Cerebellar nuclear complex (tissue), 1 donor: Measurements from ENCODE around the gene MOCS1.
"Not testable (repeated sequence)": the region's sequence is repeated elsewhere in the genome, so short reads cannot be mapped to it uniquely, and the experiment has no call there.

Experiments used
- DNase-seq, 2 experiments: peaks; one replicate each; lab custom pipeline; 2025; lab: John Stamatoyannopoulos, UW

MOCS1 gene

DNA sequence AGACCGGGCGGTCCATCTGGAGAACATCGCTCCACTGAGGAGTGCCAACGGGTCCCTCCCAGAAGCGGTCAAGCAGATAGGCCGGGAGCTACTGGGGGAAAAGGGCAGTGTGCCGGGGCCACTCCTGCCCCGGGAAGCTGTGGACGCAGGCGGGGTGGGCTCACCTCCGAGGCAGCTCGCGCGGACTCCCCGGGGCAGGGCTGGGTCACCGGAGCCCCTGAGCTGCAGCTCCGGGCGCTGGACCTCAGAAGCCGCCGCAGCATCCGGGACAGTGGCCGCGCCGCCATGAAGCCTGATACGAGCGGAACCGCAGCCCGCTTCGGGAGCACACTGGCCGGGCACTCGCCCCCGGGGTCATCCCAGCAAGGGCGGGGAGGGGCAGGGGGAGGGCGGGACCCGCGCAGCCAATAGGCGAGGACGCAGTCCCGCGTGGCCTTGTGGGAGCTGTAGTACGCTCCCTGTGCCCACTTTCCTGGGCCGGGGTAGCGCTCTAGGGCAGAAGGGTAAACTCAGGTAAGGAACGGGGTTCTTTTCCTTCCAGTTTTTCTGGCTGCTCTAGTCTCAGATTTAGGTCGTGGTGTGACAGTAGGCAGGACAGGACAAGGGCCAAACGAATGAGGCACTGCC, at the start of gene MOCS1:
MOCS1 (minus strand) TSS at position 332 of the 627 bp plus-strand sequence; CDS start at position 287, 45 bp downstream.
- peak; percentile 25 to 40 for DNase-seq

DNA sequence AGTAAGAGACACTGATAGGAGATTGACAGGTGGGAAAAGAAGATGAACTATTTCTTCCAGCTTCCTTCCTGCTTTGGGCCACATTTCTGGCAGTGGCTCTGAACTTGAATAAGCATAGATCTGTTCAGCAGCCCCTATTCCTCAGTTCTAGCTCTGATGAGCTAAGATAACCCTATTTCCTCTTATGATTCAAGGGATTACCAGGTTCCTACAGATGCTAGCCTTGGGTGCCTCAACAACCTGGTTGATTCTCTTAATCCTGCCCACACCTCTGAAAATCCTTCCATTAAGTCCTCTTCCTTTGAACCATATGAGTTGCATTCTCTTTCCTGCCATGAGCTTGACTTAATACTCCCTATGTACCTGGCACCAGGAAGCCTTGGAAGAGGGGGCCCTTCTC, 49.8 kb upstream of the MOCS1 start:
- no peak for DNase-seq

DNA sequence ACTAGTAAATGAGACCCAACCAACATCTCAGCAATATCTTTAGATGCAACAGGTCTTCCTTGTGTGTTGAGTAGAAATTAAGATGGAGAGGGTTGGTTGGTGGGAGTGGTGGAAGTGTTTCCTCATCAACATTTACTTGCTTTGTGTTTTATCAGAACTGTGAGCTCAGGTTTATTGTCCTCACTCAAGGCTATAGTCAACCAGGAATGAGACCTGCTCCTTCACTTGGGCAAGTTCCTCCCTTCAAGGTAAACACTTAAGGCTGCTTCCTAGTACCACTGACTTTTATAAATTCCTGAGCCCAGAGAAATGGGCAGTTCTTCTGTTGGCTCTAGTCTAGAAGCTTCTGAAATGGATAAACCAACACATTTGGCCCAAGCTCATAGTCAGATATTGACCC, 48.9 kb upstream of the MOCS1 start:
- DNase-seq = no peak

DNA sequence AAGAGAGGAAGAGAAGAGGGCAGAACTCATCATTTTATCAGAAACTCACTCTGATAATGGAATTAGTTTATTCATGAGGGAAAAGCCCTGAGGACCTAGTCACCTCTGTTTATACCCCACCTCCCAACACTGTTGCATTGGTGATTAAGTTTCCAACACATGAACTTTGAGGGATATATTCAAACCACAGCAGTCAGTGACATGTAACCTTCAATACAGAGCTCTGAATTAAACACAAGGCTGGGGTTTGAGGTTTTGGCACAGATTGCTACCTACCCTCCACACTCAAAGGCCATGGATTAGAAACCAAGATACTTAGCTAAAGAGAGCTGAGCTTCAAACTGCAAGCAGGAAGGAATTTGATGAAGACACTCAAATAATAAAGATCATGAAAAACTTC, 48.5 kb upstream of the MOCS1 start:
- DNase-seq = no peak

DNA sequence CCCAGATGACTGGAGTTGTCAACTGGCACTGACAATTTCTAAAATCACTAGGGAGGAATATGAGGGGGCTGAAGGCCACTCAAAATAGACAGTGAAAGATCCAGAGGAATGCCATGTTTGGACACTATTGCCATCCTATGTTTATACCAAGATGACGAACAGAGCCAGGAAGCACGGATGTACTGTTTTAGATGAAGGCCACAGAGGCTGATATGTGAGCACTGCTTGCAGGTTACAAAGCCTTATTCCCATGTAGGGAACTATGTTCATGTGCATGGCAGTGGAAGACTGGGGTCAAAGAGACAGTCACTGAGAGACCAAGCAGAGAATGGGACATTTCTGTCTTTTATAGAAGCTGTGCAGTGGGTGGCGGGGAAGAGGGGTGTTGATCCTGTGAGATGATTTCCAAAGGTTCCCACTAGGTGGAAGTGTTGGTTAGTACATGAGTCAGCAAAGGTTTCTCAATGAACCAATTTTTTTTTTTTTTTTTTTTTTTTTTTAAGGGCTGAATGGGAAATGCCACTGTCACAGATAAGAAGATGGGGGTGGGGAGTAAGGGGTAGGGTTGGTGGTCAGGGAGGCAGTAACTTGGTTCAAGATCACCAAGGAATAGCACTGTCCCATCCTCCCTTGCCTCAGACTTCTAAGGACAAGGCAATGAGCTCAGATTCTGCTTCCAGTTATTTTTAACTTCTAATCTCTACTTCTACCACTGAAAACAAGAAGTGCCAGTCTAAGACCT, 46.7 kb upstream of the MOCS1 start:
- peak in 1 of 2 experiments; percentile 16 for DNase-seq

DNA sequence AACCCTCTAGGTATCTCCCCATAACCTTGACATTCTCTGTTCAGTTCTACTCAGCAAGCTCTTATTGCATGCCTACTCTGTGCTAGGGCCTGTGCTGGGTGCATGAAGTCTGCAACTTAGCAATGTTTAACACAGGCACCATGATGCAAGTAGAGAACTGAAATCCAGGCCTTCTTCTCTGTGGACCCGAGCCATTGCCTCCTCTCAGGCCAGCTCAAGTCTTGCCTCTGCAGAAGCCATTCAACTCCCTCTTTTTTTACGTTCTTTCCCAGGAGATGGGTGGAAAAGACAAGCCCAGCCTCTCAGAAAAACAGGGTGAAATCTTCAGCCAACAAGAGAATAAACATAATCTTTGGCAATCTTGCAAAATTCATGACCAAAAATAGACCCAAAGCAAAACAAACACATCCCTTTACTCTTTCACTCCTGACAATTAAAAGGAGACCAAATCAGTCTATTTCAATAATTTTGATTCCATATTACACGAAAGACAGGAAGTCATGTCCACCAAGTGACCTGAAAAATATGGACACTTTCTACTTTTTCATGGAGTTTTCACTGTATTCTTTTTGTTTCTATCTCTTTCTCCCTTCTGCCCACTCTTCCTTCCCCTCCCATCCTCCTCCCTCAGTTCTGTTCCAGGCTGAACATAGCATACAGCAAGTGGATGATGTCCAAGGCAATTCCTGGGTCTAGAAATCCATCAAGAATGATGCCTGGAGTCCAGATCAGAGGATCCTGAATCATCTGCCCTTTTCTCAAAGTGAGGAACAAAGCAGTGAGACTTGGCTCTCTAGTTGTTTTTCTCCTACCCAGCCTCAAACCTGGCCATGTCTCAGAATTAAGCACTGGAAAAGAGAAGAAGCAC, 45.4 kb upstream of the MOCS1 start:
- DNase-seq = no peak

DNA sequence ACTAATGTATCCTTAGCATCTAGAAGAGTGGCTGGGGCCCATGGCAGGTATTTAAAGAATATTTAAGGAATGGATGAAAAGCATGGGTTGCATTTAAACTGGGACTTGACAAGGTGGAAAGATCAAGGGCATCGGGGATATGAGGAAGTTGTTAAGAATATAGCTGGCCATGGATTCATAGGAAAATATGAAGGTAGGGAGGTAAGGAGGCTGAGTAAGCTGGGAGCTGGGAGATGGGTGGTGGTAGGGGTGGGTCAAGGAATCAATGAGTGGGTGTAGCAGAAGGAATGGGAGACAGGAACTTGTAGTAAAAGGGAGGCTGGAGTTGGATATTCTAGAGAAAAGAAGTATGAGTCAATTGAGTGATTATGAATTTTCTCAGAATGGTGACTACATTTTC, 44.0 kb upstream of the MOCS1 start:
- DNase-seq = no peak

DNA sequence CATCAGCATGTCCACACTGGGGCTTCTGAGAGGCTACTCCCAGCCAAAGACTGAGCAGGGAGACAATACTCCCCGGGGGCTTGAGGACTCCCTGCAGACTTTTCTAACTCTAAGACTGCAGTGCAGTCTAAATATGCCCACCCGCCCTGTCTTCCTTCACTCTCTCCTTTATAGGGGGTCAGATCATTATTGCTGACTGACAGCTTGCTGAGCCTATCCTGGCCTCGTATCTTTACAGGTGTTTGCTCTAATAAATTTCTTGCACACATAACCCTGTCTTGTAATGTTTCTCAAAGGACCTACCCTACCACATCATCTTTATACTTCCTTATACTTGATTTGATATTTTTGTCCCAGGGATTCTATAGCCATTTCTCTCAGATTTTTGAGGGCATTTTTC, 39.4 kb upstream of the MOCS1 start:
- no peak for DNase-seq

DNA sequence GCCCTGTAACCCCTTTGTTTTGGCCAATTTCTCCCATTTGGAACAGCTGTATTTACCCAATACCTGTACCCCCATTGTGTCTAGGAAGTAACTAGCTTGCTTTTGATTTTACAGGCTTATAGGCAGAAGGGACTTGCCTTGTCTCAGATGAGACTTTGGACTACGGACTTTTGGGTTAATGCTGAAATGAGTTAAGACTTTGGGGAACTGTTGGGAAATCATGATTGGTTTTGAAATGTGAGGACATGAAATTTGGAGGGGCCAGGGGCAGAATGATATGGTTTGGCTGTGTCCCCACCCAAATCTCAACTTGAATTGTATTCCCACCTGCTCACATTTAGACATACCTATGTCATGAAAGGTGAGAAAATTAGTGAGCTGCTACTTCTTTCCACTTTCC, 38.5 kb upstream of the MOCS1 start:
- not testable (repeated sequence) for DNase-seq

DNA sequence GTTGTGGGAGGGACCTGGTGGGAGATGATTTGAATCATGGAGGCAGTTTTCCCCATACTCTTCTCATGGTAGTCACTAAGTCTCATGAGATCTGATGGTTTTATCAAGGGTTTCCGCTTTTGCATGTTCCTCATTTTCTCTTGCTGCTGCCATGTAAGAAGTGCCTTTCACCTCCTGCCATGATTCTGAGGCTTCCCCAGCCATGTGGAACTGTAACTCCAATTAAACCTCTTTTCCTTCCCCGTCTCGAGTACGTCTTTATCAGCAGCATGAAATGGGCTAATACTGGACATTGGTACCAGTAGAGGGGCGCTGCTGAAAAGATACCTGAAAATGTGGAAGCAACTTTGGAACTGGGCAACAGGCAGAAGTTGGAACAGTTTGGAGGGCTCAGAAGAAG, 36.9 kb upstream of the MOCS1 start:
- not testable (repeated sequence) for DNase-seq

DNA sequence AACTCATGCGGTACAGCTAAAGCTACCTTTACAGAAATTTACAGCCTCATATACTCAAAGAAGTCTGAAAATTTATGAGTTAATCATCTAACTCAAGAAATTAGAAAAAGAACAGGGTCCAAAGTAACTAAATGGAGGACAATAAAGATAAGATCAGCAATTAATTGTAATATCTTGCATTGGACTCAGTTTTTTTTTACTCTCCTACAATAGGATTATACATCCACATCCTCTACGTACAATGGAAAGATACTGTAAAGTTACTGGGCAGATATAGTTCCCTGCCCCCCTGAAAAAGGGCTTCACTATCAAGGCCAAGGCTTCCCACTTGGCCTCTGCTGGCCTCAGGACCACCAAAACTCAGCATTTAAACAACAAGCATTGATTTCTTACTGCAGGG, 31.5 kb upstream of the MOCS1 start:
- no peak for DNase-seq

DNA sequence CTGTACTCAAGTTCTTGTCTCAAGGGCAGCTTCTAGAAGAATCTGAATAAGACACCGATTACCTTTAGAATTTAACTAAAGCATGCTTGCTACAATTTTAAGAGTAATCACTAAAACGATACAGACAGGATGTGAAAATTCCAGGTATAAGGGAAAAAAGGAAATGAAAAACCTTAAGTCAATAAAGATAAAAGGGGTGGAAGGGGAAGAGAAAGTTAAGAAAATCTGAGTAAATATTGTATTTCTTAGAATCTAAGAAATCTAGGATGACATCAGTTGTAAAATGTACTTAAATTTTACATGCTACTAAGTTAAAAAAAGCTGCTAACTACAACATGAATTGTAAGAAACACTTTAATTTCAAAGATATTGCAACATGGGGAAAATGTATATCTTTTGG, 30.3 kb upstream of the MOCS1 start:
- no peak for DNase-seq

DNA sequence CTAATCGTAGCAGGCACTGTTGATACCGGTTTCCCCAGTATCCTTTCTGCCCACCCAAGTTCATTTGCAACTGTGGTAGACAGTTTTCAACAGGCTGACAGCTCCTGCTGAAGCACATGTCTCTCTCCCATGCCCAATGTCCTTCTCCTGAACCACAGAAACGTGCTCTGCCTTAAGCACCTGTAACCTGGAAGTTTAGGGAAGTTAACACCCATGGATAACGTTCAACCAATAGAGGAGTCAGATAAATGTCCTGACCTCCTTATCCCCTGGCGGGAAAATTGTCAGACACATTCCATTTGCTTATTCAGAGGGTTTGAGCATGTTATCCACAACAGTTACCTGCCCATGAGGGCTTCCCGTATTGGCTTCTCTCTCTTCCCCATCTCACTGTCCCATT, 29.8 kb upstream of the MOCS1 start:
- no peak for DNase-seq

DNA sequence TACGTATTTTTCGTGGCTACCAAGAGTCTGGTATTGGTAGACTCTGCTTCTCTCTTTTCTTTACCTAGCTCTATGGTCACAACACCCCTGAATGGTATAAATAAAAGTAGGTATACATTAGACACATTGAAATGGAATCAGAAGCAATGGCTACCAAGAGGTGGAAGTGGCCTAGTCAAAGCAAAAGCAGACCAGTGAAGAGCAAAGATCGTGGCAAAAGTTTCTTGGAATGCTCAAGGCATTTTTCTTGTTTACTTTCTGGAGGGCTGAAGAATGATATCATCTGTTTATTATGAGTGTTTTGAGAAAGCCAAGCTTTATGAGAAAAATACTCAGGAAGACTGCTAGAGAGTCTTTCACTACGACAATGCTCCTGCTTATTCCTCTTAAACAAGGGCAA, 28.6 kb upstream of the MOCS1 start:
- DNase-seq = no peak

DNA sequence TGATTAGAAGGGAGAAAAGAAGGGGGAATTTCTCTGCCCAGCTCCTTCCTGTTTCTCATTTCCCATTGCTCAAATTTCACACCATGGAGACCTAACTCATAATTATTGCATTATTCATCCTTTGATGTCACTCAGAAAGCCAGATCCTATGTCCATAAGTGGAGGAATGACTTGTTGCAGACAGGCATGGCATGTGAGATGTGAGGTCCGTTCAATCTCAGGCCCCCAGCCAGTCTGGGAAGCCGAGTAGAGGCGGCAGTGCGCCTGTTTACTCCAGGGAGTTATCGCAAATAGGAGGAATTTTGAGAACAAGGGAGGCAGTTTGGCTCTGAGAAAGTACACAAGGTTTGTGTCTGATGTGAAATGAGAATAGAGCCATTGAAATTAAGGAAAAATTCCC, 26.9 kb upstream of the MOCS1 start:
- no peak for DNase-seq

DNA sequence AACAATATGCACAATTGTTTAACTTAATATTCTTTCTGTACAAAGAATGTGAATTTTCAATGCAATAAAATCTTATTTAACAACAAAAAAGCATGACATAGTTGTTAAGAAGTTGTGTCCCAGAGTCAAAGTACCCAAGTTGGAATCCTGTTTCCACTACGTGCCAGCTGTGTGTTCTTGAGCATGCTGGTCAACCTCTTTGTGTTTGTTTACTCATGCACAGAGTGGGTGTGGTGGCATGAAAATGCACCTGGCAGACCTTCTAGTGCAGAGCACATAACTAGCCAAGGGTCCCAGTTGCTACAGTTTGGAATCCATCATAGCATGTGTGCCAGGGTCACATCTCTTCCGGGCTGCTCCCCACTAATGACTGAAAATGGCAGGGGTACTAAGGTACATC, 24.7 kb upstream of the MOCS1 start:
- no peak for DNase-seq

DNA sequence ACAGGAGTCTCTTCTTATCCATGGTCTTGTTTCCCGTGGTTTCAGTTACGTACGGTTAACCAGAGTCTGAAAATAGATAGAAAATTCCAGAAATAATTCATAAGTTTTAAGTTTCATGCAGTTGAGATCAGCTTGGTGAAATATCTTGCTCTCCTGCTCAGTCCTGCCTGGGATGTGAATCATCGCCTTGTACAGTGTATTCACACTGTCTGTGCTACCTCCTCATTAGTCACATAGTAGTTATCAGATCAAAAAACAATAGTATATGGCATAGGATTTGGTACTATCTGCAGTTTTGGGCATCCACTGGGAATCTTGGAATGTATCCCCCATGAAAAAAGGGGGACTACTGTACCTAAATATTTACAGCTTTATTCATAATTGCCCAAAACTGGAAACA, 22.7 kb upstream of the MOCS1 start:
- no peak for DNase-seq

DNA sequence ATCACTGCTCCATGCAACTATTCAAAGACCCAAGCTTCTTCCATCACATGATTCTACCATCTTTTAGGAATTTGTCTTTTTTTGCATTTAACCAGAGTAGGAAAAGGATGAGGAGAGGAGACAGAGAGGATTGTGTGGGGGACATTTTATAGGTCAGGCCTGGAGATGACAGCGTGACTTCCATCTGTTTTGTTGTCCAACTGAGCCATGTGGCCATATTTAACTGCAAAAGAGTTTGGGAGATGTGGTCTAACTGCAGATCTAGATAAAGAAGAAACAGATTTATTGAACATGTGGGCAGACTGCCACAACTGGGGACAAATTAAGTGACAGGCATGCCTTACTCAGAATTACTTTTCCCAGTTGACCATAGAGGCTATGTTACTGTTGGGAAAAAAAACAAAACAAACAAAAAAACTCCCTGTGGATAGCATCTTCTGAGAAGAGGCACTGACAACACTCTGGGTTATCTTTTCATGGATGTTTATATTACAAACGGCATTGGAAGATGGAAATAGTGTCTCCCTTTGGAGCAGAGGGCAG, 18.9 kb upstream of the MOCS1 start:
- no peak for DNase-seq

DNA sequence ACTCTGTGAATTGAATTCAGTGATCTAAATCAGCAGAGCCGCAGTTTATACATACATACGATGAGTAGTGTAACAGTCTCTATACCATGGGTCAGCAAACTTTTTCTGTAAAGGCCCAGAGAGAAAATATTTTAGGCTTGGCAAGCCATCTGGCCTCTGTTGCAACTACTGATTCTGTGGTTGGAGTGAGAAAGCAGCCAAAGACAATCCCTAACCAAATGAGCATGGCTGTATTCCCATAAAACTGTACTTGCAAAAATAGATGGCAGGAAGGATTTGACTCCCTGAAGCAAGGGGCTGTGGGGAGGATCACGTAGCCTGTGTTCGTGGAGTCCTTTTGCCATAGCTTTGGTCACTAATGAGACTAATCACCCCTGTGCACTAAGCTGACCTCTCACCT, 17.9 kb upstream of the MOCS1 start:
- DNase-seq = no peak

DNA sequence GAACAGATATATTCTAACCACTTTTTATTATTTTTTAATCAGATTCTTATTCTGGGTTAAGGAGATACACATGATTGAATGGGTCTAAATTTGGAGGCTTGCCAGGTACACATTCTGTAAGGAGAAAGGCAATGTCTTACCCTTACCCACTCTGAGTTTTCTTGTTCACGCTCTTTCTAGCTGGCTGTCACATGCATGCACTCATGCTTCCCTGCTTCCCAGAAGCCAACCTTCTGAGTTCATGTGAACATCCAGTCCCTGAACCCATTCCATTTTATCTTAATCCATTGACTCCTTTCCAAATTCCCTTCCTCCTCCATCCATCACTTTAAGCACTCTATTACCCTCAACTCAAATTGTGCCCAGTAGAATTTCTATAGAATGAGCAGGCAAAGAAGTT, 17.5 kb upstream of the MOCS1 start:
- DNase-seq = no peak

DNA sequence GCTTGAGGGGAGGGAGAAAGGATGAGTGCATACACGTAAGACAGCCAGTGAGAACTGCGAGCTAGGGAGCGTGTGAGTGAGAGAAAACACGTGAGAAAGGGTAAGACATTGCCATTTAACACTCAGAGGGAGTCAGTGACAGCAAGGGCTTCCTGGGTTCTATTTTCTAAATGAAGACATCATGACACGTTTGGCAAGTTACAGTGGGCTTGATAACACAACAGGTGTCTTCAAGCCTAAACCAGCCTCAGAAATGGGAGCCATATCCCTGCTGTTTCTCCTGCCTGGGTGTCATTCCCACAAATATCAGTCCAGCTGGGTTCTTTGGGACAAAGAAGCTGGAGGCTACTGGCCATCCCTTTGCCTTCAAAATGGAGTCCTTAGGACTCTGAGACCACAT, 16.9 kb upstream of the MOCS1 start:
- no peak for DNase-seq

DNA sequence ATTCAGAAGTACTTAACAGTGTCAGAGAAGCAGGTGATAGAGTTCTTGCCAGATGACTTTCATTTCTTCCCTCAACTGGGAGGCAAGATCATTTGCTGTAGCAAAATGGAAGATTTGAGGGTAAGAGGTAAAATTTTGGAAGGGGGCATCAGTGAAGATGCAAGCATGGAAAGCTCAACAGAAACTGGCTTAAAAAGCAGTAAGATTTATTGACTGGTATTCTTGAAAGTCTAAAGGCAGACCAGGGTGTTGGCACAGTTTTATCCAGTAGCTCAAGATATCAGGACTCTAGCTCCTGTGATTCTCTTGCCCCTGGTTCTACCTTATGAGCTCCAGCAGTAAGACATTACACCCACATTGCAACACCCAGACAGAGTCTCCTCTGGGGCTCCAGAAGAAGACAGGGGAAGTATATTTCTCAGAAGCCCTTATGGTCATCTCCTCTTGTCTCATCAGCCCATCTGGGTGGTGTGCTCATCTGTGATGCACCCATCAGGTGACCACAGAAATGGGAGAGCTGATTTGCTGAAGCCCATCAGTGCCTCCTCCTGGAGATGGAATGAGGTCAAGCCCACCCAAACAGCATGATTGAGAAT, 16.0 kb upstream of the MOCS1 start:
- DNase-seq = no peak
